SK-N-MC (cell line): Measurements from ENCODE around the gene SLC16A9.
"Not testable (repeated sequence)": the region's sequence is repeated elsewhere in the genome, so short reads cannot be mapped to it uniquely, and the experiment has no call there.

Experiments used
- EZH2 ChIP-seq: fragments of 200-600 bp; sonication (generic); IDR thresholded peaks from one replicate; pipeline ENCODE4 v1.6.1; 2017; ENCODE audit warnings: antibody characterized with exemption
- FOXP2 ChIP-seq: optimal IDR thresholded peaks from 2 replicates; pipeline ENCODE3; 2011; ENCODE audit warnings: mild to moderate bottlenecking, moderate library complexity; ENCODE audit not compliant: insufficient read depth; ENCODE audit errors: extremely low read length, control extremely low read depth
- POLR2AphosphoS5 ChIP-seq: IDR thresholded peaks from 2 replicates; pipeline ENCODE4 v1.6.1; 2012; ENCODE audit warnings: mild to moderate bottlenecking, low read depth, low read length, borderline replicate concordance

DNA sequence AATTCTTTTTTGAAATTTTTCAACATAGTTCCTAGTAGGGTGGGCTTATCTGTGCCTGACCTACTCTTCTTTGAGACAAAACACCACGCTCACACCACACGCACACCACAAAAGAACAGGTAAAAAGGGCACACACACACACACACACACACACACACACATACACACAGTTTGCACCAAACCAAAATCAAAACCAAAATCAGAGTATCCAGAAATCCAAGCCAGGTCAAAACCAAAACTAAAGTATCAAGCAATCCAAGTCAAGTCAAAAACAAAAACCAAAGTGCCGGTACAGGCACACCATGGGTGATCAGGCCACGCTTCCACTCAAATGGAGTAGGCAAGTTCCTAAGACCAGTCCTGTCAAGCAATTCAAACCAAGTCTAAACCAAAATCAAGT is 23.2 kb upstream of the SLC16A9 start:
- not testable (repeated sequence) for TF ChIP-seq EZH2, POLR2AphosphoS5, FOXP2
